ENCODE measurements around the gene KAT8. TPM values are rescaled to one million over a fixed set of nuclear protein-coding genes. Genes with fewer than 3 reads are reported as not detected.

The KAT8 gene
- total and polyA plus RNA-seq, 10 of the 15 experiments (the other 5 are each of a cell fraction or from before 2014, with no cell fraction given) = 5.5 to 55.8 (median 39.6) TPM

DNA sequence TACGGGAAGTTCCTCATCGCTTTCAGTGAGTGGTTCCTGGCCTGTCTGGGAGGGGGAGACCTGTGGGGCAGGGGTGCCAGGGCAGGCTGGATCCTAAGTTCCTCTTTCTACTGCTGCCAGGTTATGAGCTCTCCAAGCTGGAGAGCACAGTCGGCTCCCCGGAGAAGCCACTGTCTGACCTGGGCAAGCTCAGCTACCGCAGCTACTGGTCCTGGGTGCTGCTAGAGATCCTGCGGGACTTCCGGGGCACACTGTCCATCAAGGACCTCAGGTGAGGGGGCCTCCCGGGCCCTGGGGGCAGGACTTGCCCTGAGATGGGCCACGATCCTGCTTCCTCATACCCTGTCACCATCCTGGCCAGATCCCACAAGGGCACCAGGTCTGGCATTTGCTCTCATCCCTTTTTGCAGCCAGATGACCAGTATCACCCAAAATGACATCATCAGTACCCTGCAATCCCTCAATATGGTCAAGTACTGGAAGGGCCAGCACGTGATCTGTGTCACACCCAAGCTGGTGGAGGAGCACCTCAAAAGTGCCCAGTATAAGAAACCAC is 12.9 kb downstream of the KAT8 start (continued):
- no peak for TF ChIP-seq POLR2A (IDR thresholded peaks at IDR 0.05; ENCODE audit: low read depth, low read length)
- TF ChIP-seq, protein P1, sequence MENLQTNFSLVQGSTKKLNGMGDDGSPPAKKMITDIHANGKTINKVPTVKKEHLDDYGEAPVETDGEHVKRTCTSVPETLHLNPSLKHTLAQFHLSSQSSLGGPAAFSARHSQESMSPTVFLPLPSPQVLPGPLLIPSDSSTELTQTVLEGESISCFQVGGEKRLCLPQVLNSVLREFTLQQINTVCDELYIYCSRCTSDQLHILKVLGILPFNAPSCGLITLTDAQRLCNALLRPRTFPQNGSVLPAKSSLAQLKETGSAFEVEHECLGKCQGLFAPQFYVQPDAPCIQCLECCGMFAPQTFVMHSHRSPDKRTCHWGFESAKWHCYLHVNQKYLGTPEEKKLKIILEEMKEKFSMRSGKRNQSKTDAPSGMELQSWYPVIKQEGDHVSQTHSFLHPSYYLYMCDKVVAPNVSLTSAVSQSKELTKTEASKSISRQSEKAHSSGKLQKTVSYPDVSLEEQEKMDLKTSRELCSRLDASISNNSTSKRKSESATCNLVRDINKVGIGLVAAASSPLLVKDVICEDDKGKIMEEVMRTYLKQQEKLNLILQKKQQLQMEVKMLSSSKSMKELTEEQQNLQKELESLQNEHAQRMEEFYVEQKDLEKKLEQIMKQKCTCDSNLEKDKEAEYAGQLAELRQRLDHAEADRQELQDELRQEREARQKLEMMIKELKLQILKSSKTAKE (IDR thresholded peaks at IDR 0.05; ENCODE audit: low read depth, poor library complexity, severe bottlenecking) = no peak

DNA sequence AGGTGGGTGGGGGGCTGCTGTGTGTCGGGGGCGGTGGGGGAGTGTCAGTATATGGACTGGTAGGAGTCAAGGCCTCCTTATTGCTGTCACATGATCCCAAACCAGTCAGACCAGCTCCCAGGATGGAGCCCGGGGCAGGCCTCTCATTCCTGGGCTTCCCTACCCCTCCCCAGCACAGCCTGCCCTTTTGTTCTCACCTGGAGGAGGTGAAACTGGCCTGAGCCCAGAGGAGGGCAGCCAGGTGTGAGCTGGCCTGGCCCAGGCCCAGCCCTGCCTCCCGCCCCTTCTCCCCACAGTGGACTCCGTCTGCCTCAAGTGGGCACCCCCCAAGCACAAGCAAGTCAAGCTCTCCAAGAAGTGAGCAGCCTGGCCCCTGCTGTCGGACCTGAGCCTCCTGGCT is 13.4 kb downstream of the KAT8 start:
- CTCF ChIA-PET = no interaction called here
- no peak for ATAC-seq
- POLR2A ChIA-PET = no interaction called here
- Histone ChIP-seq H4K20me1 (ENCODE audit: control insufficient read depth, insufficient read depth) (no peaks in the 10 kb centered on the region), H3K9me3 (replicated peaks; ENCODE audit: control insufficient read depth, insufficient read depth, low read length) (no peaks in the 10 kb centered on the region), H2AFZ (ENCODE audit: control insufficient read depth, low read depth, low read length) (no peak overlapping the region), H3K79me2 (ENCODE audit: control insufficient read depth, insufficient read depth, low read length) (no peaks in the 10 kb centered on the region), H3K27me3 (replicated peaks in 1 of 2; ENCODE audit: control insufficient read depth in 2 of 2, insufficient read depth in 2 of 2, low read length in 1 of 2) (no peaks in the 10 kb centered on the region), H3K4me2 (ENCODE audit: control insufficient read depth, insufficient read depth) (no peak overlapping the region), H3K4me1 (ENCODE audit: control insufficient read depth, insufficient read depth, low read length) (no peaks in the 10 kb centered on the region), H3K4me3 (no peak overlapping the region), H3K36me3 (ENCODE audit: control insufficient read depth in 2 of 2, insufficient read depth in 2 of 2, low read length in 1 of 2) (no peaks in the 10 kb centered on the region; a peak in 2 of 4 replicates), H3K9ac (ENCODE audit: control insufficient read depth, insufficient read depth, low read length) (no peak overlapping the region), H3K27ac (ENCODE audit: control insufficient read depth, insufficient read depth) (no peak overlapping the region)
- SMC1A ChIA-PET (ENCODE audit: uncharacterized antibody, unreplicated experiment) = no interaction called here
- DNase-seq (ENCODE audit: low read depth, low spot score) = no peak
- in situ Hi-C loops (cut with MboI) = no loop called here
- no TSS peak for BruUV-seq (replicated peaks)
- RAD21 ChIA-PET (ENCODE audit: unreplicated experiment) = interaction anchor here (0.5 kb wide), 1 partner anchor 21 kb away, joined by 3 read pairs; no protein-coding TSS in a partner anchor
- intact Hi-C loops (cut with micrococcal nuclease; ENCODE audit: unreplicated experiment) = no loop called here
- WGBS (ENCODE audit: insufficient coverage, insufficient replicate concordance, low lambda C conversion rate, missing lambda C conversion rate) = 82% methylated on average over 4 of the region's 6 CpGs
- no peak for FAIRE-seq
- TF ChIP-seq CBX5 (IDR thresholded peaks at IDR 0.05; ENCODE audit: low read depth) (no peak), NRF1 (conservative IDR thresholded peaks at IDR 0.05; ENCODE audit: low read depth, low read length) (no peak), RUNX3 (IDR thresholded peaks at IDR 0.05; ENCODE audit: low read length) (no peak), POU2F2 (IDR thresholded peaks at IDR 0.05; ENCODE audit: borderline replicate concordance, low read depth, low read length) (no peak)
- TF ChIP-seq, protein P2, sequence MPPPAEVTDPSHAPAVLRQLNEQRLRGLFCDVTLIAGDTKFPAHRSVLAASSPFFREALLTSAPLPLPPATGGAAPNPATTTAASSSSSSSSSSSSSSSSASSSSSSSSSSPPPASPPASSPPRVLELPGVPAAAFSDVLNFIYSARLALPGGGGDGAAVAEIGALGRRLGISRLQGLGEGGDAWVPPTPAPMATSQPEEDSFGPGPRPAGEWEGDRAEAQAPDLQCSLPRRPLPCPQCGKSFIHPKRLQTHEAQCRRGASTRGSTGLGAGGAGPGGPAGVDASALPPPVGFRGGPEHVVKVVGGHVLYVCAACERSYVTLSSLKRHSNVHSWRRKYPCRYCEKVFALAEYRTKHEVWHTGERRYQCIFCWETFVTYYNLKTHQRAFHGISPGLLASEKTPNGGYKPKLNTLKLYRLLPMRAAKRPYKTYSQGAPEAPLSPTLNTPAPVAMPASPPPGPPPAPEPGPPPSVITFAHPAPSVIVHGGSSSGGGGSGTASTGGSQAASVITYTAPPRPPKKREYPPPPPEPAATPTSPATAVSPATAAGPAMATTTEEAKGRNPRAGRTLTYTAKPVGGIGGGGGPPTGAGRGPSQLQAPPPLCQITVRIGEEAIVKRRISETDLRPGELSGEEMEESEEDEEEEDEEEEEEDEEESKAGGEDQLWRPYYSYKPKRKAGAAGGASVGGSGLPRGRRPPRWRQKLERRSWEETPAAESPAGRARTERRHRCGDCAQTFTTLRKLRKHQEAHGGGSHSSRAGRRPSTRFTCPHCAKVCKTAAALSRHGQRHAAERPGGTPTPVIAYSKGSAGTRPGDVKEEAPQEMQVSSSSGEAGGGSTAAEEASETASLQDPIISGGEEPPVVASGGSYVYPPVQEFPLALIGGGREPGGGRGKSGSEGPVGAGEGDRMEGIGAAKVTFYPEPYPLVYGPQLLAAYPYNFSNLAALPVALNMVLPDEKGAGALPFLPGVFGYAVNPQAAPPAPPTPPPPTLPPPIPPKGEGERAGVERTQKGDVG (CRISPR knock-in tag; IDR thresholded peaks at IDR 0.05) = no peak
- TF ChIP-seq, protein P3, sequence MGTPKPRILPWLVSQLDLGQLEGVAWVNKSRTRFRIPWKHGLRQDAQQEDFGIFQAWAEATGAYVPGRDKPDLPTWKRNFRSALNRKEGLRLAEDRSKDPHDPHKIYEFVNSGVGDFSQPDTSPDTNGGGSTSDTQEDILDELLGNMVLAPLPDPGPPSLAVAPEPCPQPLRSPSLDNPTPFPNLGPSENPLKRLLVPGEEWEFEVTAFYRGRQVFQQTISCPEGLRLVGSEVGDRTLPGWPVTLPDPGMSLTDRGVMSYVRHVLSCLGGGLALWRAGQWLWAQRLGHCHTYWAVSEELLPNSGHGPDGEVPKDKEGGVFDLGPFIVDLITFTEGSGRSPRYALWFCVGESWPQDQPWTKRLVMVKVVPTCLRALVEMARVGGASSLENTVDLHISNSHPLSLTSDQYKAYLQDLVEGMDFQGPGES (IDR thresholded peaks at IDR 0.05) = no peak

All from GM12878 (cell line).